ENCODE data around the gene DMAP1.

DMAP1 gene

GRCh38 chr1:44235808-44236207 lies 22.5 kb downstream of the DMAP1 start:
- no peak for TF ChIP-seq ZBTB7A (IDR thresholded peaks at IDR 0.05; ENCODE audit: low read depth)

DNA sequence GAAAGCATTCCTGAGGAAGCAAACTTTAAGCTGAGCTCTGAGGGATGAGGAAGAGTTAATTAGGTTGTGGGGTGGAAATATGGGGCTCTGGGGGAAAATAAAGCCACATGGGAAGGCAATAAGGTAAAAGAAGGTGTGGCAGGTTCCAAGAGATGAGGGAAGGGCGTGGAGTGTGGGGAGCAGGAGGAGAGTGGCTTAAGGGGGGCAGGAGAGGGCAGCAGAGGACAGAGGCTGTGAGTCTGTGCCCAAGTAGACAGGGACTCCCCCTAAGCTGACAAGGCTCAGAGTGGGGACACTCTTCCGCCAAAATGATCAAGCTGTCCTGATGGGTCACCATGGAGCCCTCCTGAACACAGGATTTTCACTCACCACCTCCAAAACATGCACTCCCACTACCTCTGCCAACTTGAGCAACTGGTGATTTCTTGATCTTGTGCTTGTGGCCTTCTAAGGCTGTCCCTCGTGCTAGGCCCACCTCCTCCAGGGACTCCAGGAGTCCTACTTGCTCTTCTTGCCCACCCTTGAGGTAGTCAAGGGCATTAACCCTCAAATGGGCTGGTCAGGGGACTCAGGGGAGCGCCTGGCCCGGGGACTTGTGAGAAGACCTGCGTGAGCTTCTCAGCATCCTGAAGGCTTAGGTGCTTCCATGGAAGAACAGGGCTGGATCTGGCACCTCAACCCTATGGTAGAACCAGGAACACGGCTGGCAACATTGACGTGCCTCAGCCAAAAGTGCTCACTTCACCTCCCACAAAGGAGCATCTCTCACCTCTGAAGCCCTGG lies 23.4 kb downstream of the DMAP1 start:
- TF ChIP-seq TEAD4 (IDR thresholded peaks at IDR 0.05) (no peak), TCF12 (IDR thresholded peaks at IDR 0.05; ENCODE audit: low read depth) (no peak), TAF1 (IDR thresholded peaks at IDR 0.05; ENCODE audit: low read depth) (no peak), CREB1 (IDR thresholded peaks at IDR 0.05; ENCODE audit: low read depth) (no peak)

- TF ChIP-seq USF1 (IDR thresholded peaks at IDR 0.05) (no peak), ZBTB7A (IDR thresholded peaks at IDR 0.05; ENCODE audit: low read depth) (no peak), EGR1 (IDR thresholded peaks at IDR 0.05) (peak; percentile 52; the same call in 1 of the 2 replicates), FOXM1 (IDR thresholded peaks at IDR 0.05; ENCODE audit: borderline replicate concordance, low read depth) (no peak), TAF1 (IDR thresholded peaks at IDR 0.05; ENCODE audit: low read depth) (no peak), REST (IDR thresholded peaks at IDR 0.05; ENCODE audit: low read depth) (no peak), RAD21 (IDR thresholded peaks at IDR 0.05; ENCODE audit: low read depth) (peak; percentile 3; the same call in 1 of the 2 replicates), YY1 (IDR thresholded peaks at IDR 0.05; ENCODE audit: low read depth) (no peak), EP300 (IDR thresholded peaks at IDR 0.05; ENCODE audit: borderline replicate concordance) (no peak), CREB1 (IDR thresholded peaks at IDR 0.05; ENCODE audit: low read depth) (no peak), TEAD4 (IDR thresholded peaks at IDR 0.05) (no peak), CEBPB (IDR thresholded peaks at IDR 0.05) (no peak), TCF12 (IDR thresholded peaks at IDR 0.05; ENCODE audit: low read depth) (no peak), NFIC (IDR thresholded peaks at IDR 0.05) (no peak)
Observed at GRCh38 chr1:44237721-44238457, 24.6 kb downstream of the DMAP1 start.

DNA sequence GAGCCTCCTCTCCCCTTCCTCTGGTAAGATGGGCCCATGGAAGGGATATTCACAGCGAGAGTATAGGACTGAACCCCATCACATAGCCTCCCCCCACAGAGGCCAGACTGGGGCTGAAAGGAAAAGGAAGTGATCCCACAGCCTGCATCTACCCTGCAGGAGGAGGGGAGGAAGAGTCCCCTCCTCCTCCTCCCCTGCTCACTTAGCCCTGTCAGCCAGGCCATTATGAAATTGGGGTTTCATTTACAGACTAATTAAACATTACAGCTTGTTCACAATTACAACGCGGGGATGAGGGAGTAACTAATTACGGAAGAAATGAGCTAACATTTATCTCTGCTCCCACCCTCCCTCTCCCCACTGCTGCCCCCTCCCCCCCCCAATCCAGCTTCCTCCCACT lies 25.4 kb downstream of the DMAP1 start:
- TF ChIP-seq TEAD4 (IDR thresholded peaks at IDR 0.05) (no peak), USF1 (IDR thresholded peaks at IDR 0.05) (no peak), REST (IDR thresholded peaks at IDR 0.05; ENCODE audit: low read depth) (no peak), TAF1 (IDR thresholded peaks at IDR 0.05; ENCODE audit: low read depth) (no peak), EP300 (IDR thresholded peaks at IDR 0.05; ENCODE audit: borderline replicate concordance) (no peak), TCF12 (IDR thresholded peaks at IDR 0.05; ENCODE audit: low read depth) (no peak), FOXM1 (IDR thresholded peaks at IDR 0.05; ENCODE audit: borderline replicate concordance, low read depth) (no peak), CEBPB (IDR thresholded peaks at IDR 0.05) (no peak), RAD21 (IDR thresholded peaks at IDR 0.05; ENCODE audit: low read depth) (no peak), YY1 (IDR thresholded peaks at IDR 0.05; ENCODE audit: low read depth) (no peak), NFIC (IDR thresholded peaks at IDR 0.05) (no peak), CREB1 (IDR thresholded peaks at IDR 0.05; ENCODE audit: low read depth) (no peak), EGR1 (IDR thresholded peaks at IDR 0.05) (no peak)
- TF ChIP-seq, protein P1, sequence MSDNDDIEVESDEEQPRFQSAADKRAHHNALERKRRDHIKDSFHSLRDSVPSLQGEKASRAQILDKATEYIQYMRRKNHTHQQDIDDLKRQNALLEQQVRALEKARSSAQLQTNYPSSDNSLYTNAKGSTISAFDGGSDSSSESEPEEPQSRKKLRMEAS (IDR thresholded peaks at IDR 0.05) = no peak

DNA sequence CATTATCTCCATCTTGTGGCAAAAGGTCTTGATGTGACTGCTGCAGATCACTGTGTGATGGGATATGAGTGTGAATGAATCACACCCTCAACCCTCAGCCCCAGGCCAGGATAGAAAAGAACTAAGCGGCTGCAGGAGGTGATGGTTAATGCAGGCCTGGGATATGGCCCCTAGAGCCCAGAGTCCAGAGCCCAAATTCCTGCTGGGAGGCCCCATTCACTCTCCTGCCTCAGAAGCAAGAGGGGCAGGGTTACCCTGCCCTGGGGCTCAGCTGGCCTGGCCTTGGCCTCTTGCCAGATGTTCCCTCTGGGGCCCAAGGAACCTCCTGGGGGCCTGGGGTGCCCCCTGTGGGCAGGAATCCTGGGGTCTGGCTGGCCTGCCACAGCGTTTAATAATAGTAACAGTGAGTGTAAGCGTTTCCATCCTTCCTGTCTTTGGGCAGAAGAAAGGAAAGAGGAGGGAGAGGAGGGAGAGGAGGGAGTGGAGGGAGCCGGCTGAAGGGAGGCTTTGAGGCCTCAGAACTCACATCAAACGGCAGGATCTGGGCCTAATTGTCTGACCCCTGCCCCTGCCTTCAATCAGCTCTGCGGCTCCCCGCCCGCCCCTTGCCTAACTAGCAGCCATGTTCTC lies 26.2 kb downstream of the DMAP1 start:
- TF ChIP-seq TAF1 (IDR thresholded peaks at IDR 0.05; ENCODE audit: low read depth) (no peak), TCF12 (IDR thresholded peaks at IDR 0.05; ENCODE audit: low read depth) (no peak), EGR1 (IDR thresholded peaks at IDR 0.05) (no peak), EP300 (IDR thresholded peaks at IDR 0.05; ENCODE audit: borderline replicate concordance) (no peak), YY1 (IDR thresholded peaks at IDR 0.05; ENCODE audit: low read depth) (no peak), NFIC (IDR thresholded peaks at IDR 0.05) (peak; percentile 57)

DNA sequence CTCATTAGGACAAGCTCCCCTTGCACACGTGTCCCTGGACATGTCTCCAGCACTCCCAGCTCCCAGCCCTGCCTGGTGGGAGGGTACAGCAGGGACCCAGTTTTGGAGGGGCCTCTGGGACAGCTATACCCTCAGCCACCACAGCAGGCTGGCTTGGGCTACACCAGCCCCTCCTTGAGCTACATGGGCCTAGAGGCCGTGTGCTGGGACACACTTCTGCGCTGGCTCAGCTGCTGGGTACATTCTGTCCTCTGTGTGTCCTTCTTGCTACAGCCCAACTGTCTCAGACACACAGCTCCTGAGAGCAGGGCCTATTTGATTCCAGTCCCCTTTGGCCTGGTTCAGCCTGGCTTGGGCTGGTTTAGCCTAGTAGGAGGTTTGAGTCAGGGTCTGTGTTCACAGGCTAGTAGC lies 26.7 kb downstream of the DMAP1 start:
- TF ChIP-seq EGR1 (IDR thresholded peaks at IDR 0.05) (no peak), CREB1 (IDR thresholded peaks at IDR 0.05; ENCODE audit: low read depth) (no peak), TCF12 (IDR thresholded peaks at IDR 0.05; ENCODE audit: low read depth) (no peak), NFIC (IDR thresholded peaks at IDR 0.05) (no peak), USF1 (IDR thresholded peaks at IDR 0.05) (no peak)
